SHP77 treated with DMSO at 0.1 percent for 48 hours (cell line): ENCODE data around the gene IL33.

ENCODE experiments used
- DNase-seq: peaks from one replicate; lab custom pipeline; 2025; lab: John Stamatoyannopoulos, UW

IL33 gene

GRCh38 chr9:6304232-6304631 is 88.6 kb downstream of the IL33 start:
- no peak for DNase-seq

- no peak for DNase-seq
Measured at GRCh38 chr9:6305954-6306563, 90.5 kb downstream of the IL33 start.
